NCI-H128 (cell line): Measurements from ENCODE around the gene CELA1.
"Not testable (repeated sequence)": the region's sequence is repeated elsewhere in the genome, so short reads cannot be mapped to it uniquely, and the experiment has no call there.

Experiments used
- DNase-seq: peaks from one replicate; lab custom pipeline; 2025; ENCODE audit not compliant: unreplicated experiment; lab: John Stamatoyannopoulos, UW

The CELA1 gene

GRCh38 chr12:51320695-51321320, 25.7 kb downstream of the CELA1 start:
- no peak for DNase-seq

- DNase-seq, result no peak
These were observed 26.2 kb downstream of the CELA1 start for GRCh38 chr12:51320311-51320694.

GRCh38 chr12:51318846-51319599, 27.5 kb downstream of the CELA1 start:
- no peak for DNase-seq

- DNase-seq, result not testable (repeated sequence)
These were observed 28.2 kb downstream of the CELA1 start for GRCh38 chr12:51318057-51318806.

- DNase-seq, result no peak
These were observed 35.1 kb downstream of the CELA1 start for GRCh38 chr12:51311389-51311788.

- no peak for DNase-seq
These were observed 38.6 kb downstream of the CELA1 start for GRCh38 chr12:51307655-51308593.

GRCh38 chr12:51306507-51306906, 40.0 kb downstream of the CELA1 start:
- DNase-seq, result no peak

- not testable (repeated sequence) for DNase-seq
These were observed 45.7 kb downstream of the CELA1 start for GRCh38 chr12:51300768-51301167.

GRCh38 chr12:51295651-51296050, 50.8 kb downstream of the CELA1 start:
- DNase-seq, result no peak

GRCh38 chr12:51294097-51294496, 52.4 kb downstream of the CELA1 start:
- not testable (repeated sequence) for DNase-seq

GRCh38 chr12:51293696-51294095, 52.8 kb downstream of the CELA1 start:
- DNase-seq, result no peak

GRCh38 chr12:51291603-51292513, 54.6 kb downstream of the CELA1 start:
- not testable (repeated sequence) for DNase-seq

- no peak for DNase-seq
These were observed 60.6 kb downstream of the CELA1 start for GRCh38 chr12:51285843-51286242.

- no peak for DNase-seq
These were observed 65.1 kb downstream of the CELA1 start for GRCh38 chr12:51281202-51281924.
